Ovary (tissue), 3 donors: ENCODE results near the gene UGT1A4.

Source experiments
- CTCF ChIP-seq, 3 donors: fragments of 450-650 bp in 2 of 3; fragments of 200-600 bp in 1 of 3; IDR thresholded peaks; one replicate each; pipeline versions ENCODE4 v1.5.1 to v1.8.0; 2016 to 2022; ENCODE audit warnings: antibody characterized with exemption in 3 of 3, mild to moderate bottlenecking in 1 of 3
- EP300 ChIP-seq: sonication (generic); formaldehyde crosslinking; IDR thresholded peaks from one replicate; pipeline ENCODE4 v1.6.1; 2017; ENCODE audit warnings: antibody characterized with exemption
- POLR2A ChIP-seq: fragments of 450-650 bp; IDR thresholded peaks from one replicate; pipeline ENCODE4 v1.6.1; 2017; ENCODE audit warnings: antibody characterized with exemption, mild to moderate bottlenecking, moderate library complexity
- donor health status: DM: no; HTN: no; CAD: no.

GRCh38 chr2:233747283-233747544, 28.7 kb downstream of the UGT1A4 start:
- TF ChIP-seq CTCF (IDR thresholded peaks at IDR 0.05) (no peak), POLR2A (no peak), EP300 (no peak)
